Endometrial microvascular endothelial cells (primary cell): ENCODE results near the gene LCT. TPM values are rescaled to one million over a fixed set of nuclear protein-coding genes. Genes with fewer than 3 reads are reported as not detected.

Experiments used
- in situ Hi-C: cut with HindIII; loops from 2 replicates; pipeline ENCODE4 v1.10.0; 2017; ENCODE audit warnings: low sequenced_read_pairs, low pct_unique_long_range_greater_than_20kb; ENCODE audit errors: inconsistent ontology term
- total RNA-seq: library from RNA; depleted of rRNA; stranded (reverse); fragments of >200 nt; gene quantifications from one replicate; pipeline ENCODE4 v1.2.3, GENCODE V29; 2015; ENCODE audit errors: inconsistent ontology term

Gene LCT
- total RNA-seq, 1 donor from 2014 or later, result not detected

DNA sequence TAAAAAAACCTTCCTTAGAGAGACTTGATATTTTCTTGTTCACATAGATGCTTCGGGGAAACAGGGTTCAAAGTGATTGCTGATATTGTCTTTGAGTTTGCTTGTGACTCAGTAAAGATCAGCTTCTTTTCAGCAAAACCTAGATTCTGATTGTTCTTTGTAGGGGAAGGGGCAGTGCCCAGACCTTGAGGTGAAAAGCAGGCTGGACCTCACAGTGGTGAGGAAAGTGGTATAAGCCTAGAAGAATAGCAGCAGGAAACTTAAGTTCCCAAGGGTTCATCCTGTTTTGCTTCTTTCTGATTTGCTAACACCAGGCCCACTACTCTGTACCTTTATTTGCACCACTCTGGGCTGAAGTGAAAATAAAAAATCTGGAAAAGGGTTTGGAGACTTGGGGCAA lies 74.5 kb downstream of the LCT start:
- in situ Hi-C loops, result no loop called here

GRCh38 chr2:135762022-135762421 lies 75.0 kb downstream of the LCT start:
- in situ Hi-C loops, result no loop called here

GRCh38 chr2:135756692-135757091 lies 80.3 kb downstream of the LCT start:
- in situ Hi-C loops, result no loop called here

GRCh38 chr2:135755573-135755972 lies 81.4 kb downstream of the LCT start:
- in situ Hi-C loops, result no loop called here

- in situ Hi-C loops, result no loop called here
Measured at GRCh38 chr2:135745545-135745944, 91.4 kb downstream of the LCT start.

- in situ Hi-C loops, result no loop called here
Measured at GRCh38 chr2:135744760-135745314, 92.1 kb downstream of the LCT start.

GRCh38 chr2:135743860-135744259 lies 93.1 kb downstream of the LCT start:
- in situ Hi-C loops, result no loop called here

GRCh38 chr2:135742325-135742757 lies 94.6 kb downstream of the LCT start:
- in situ Hi-C loops, result no loop called here

DNA sequence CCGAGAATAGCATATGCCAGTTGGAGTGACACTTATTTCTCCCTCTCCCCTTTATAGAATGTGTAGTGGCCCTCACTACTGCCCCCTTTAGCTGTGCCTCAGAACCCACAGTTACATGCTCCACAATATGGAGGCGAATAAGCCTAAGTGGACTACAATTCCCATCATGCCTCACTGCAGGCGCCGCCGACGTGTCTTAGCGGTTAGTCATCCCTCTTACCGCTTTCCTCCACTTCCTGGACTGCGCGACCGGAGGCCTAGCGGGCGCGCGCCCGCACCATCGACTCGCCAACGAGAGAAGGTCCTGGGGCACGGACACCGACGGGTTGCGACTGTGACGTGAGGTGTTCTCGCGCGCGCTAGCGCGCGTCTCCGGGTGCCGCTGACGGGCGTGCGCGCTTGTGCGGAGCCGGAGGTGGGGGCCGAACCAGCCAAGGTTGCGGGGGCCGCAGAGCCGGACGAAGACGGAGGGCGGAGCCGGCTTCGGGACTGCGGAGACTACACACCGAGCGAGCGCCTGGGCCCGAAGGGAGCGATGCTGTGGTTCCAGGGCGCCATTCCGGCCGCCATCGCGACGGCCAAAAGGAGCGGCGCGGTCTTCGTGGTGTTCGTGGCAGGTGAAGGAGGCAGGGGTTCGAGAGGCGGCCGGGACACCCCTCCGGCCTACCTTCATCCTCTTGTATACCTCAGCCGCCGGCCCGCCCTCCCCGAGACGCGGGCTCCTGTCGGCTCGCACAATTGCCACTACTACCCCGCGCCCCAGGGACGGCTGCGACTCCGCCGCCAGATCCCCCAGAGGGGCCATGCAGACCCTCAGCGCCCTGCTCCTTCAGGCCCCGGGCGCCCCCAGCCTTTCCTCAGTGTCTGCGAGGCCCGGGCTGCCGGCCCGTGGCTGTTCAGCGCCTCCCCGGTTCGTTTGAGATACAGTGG lies 95.3 kb downstream of the LCT start, which contains the start of gene UBXN4:
Gene UBXN4, plus strand, starts transcription at position 461 of the 930 bp plus-strand sequence. Its CDS starts 75 bp downstream, at position 536.
- in situ Hi-C loops, result no loop called here

- in situ Hi-C loops, result no loop called here
Measured at GRCh38 chr2:135741043-135741394, 96.0 kb downstream of the LCT start.

DNA sequence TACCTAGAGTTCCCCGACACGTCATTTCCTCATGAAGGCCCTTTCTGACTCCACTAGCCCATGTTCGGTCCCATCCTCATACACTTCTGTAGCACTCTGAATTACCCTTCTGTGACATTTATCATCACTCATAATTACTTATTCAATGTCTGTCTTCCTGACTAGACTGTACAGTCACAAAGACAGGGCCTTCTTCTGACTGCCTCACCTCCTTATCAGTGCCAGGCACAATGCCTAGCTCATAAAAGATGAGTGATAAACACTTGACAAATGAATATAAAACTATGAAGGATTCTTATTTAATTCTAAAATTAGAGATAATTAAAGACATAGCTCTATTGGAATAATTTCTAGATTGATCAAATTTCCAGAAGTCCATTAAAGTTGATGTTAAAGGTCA lies 96.8 kb downstream of the LCT start:
- in situ Hi-C loops, result no loop called here

Other genes starting within 250 kb of the LCT start
- 61.4 TPM for gene UBXN4, start 95.3 kb downstream of the LCT start, total RNA-seq
- gene MCM6, start 39.3 kb upstream of the LCT start, total RNA-seq, result 45.1 TPM
- 64.6 TPM for gene DARS1, start 148.4 kb upstream of the LCT start, total RNA-seq